ENCODE results near the gene SLIT3.

The SLIT3 gene

DNA sequence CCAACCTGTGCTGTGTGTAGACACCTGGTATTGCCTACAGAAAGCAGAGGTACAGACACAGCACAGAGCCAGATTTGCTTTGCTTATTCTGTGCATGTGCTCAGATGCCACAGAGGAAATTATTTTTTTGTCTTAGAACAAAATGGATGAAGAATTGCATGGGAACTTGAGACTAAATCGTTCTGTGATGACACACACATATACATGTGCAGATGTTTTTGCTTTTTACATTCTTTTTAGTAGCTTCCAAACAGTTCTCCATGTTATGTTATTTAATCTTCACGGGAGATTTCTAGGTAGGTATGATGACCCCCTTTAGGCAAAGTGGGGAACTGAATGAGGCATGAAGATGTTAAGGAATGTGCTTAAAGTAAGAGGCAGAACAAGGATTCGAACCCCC is 500.2 kb downstream of the SLIT3 start:
- Mint-ChIP-seq H3K27me3 (ENCODE audit: low read depth) (no peaks in the 10 kb centered on the region), H3K4me3 (no peak overlapping the region), H3K36me3 (ENCODE audit: low read depth) (no peaks in the 10 kb centered on the region), H3K9me3 (no peaks in the 10 kb centered on the region), H3K4me1 (ENCODE audit: low read depth) (peaks cover 39% of the 10 kb centered on the region), H3K27ac (no peak overlapping the region)
- no peak for DNase-seq (ENCODE audit: low spot score)

DNA sequence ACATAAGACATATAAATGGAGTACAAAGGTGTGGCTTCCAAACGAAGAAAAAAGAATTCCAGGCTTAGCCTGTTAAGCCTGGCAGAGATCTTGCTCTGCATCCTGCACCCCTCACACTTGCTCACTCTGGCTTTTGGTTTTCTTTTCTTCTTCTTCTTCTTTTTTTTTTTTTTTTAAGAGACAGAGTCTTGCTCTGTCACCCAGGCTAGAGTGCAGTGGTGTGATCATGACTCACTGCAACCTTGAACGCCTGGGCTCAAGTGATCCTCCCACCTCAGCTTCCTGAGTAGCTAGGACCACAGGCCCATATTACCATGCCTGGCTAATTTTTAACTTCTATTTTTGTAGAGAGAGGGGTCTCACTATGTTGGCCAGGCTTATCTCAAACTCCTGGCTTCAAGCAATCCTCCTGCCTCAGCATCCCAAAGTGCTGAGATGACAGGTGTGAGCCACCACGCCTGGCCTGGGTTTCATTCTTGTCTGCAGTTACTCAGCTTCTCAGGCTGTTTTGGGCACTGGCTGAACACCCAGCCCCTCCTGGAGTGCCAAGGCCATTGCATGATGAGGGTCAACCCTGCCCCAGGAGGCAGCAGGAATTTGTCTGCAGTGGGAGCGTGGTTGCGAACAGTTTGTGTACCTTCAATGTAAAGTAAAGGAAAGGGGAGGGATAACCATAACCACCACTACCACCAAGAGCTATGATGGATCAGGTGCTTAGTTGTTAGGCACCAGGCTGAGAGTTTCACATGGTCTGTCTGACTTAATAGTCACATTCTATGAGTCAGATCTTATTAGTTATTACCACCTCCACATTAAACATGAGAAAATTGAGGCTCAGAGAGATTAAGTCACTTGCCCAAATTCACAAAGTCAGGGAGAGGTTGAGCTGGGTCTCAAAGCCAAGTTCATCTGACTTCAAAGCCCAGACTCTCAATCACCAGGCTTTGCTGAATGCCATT is 502.6 kb downstream of the SLIT3 start:
- H3K4me3 Mint-ChIP-seq: no peak overlapping the region
- no peaks in the 10 kb centered on the region for H3K9me3 Mint-ChIP-seq
- no peaks in the 10 kb centered on the region for H3K27me3 Mint-ChIP-seq (ENCODE audit: low read depth)
- H3K4me1 Mint-ChIP-seq (ENCODE audit: low read depth): peaks cover 56% of the 10 kb centered on the region
- peak; percentile 41 for DNase-seq (ENCODE audit: low spot score)
- H3K36me3 Mint-ChIP-seq (ENCODE audit: low read depth): no peaks in the 10 kb centered on the region
- peak overlapping the region; percentile 76 for H3K27ac Mint-ChIP-seq

DNA sequence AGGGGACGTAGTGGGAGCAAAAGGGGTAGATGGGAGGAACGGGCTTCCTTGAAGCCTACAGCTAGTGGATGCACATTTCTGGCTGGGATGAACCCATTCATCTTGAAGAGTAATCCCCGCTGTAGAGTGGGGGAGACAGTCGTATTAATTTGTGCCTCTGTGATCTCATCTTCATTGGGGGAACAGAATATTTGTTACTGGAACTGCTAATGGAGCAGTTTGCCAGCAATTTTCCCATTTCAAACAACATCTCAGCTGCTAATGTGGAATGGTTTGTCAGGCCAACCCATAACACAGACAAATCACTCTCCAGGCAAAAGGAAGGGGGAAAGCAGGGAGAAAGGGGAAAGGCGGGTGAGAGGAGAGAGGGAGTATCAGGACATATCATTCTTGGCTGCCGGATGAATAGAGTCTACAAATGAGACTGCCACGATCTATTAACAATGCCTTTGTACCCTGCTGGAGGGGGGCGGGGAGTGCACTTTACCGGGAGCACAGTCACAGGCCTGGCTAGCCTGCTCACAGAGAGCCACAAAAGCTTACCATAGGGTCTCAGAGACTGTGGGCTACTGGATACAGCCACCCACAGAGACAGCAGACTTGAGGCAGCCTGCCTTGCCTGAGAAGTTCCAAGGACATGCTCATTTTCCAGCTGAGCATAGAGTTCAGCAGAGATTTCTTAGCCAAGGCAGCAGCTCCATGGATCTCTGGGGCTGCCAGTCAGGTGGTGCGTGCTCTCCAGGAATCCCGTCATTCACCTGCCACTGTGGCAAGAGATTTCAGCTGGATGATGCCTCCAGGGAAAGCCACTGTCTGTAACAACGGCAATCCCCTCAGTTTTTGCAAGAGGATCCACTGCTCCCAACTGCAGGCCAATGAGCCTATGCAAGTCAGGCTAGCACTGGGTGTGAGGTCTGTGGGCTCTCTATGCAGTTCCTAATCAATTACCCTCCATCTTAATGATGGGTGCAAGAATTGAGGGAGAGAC is 504.1 kb downstream of the SLIT3 start:
- no peaks in the 10 kb centered on the region for H3K9me3 Mint-ChIP-seq
- H3K36me3 Mint-ChIP-seq (ENCODE audit: low read depth): no peaks in the 10 kb centered on the region
- no peak overlapping the region for H3K4me3 Mint-ChIP-seq
- DNase-seq (ENCODE audit: low spot score): no peak
- peak overlapping the region; percentile 34 for H3K27ac Mint-ChIP-seq
- peaks cover 54% of the 10 kb centered on the region for H3K4me1 Mint-ChIP-seq (ENCODE audit: low read depth)
- no peaks in the 10 kb centered on the region for H3K27me3 Mint-ChIP-seq (ENCODE audit: low read depth)

DNA sequence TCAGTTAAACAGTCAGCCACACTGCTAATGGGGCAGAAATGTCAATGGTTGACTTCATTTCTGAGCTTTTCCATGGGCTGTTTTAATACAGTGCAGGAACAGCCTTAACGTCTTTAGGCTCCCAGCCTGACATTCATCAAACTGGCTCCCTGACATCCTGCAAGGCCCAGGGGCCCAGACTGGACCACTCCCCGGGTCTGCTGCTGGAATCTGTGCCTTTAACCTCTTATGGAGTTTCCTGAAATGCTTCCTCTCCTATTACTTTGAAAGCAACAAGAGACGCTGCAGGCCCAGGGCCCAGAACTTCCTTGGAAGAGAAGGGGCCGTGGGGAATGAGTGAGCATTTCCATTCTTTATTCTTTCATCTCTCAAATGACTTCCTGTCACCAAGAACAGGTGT is 504.9 kb downstream of the SLIT3 start:
- Mint-ChIP-seq H3K27me3 (ENCODE audit: low read depth) (no peaks in the 10 kb centered on the region), H3K36me3 (ENCODE audit: low read depth) (no peaks in the 10 kb centered on the region), H3K4me3 (no peak overlapping the region), H3K4me1 (ENCODE audit: low read depth) (peaks cover 48% of the 10 kb centered on the region), H3K9me3 (no peaks in the 10 kb centered on the region), H3K27ac (no peak overlapping the region)
- no peak for DNase-seq (ENCODE audit: low spot score)

DNA sequence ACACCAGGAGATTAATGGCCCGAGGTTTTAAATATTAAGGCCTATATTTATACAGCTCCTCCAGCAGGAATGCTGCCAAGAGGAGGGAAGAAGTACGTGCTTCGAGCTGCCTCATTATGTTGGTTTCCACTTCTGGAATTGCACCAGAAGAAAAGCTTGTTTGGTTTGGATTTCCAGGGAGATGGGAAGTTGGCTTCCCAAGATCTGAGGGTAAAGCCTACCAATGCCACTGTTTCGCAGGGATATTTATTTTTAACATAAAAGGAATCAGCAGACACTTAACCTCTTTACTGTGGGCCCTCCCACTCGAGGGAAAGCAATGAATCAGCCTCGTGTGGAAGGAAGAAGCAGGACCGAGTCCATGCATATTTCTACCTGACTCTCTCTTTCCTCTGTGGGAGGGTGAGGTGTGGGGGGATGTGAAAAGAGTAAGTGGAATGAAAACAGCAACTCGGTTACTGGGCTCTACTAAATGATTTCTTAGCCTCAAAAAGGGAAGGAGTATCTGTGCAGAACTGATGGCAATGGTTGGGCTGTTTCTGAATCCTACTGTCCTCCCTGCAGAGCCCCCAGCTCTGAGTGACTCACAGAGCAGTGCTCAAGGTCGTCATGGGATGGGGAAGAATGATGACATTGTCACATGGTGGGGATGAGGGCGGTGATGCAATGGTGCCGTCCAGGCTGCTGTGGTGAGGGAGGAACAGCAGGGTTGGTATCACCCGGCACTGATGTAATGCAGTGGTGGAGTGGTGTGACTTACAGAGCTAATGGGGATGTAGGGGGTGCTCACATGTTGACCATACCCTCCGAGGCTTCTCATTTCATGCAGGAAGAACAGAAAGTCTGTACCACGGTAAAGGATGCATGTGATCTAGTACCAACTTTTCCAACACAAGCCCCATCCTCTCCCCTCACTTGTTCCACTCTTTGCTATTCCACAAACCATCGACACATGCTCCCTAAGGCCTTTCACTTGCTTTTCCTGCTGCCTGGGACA is 506.8 kb downstream of the SLIT3 start:
- H3K9me3 Mint-ChIP-seq: no peaks in the 10 kb centered on the region
- peak overlapping the region; percentile 55 for H3K27ac Mint-ChIP-seq
- H3K27me3 Mint-ChIP-seq (ENCODE audit: low read depth): no peaks in the 10 kb centered on the region
- DNase-seq (ENCODE audit: low spot score): peak; percentile 73
- no peaks in the 10 kb centered on the region for H3K36me3 Mint-ChIP-seq (ENCODE audit: low read depth)
- H3K4me1 Mint-ChIP-seq (ENCODE audit: low read depth): peaks cover 43% of the 10 kb centered on the region
- no peak overlapping the region for H3K4me3 Mint-ChIP-seq

DNA sequence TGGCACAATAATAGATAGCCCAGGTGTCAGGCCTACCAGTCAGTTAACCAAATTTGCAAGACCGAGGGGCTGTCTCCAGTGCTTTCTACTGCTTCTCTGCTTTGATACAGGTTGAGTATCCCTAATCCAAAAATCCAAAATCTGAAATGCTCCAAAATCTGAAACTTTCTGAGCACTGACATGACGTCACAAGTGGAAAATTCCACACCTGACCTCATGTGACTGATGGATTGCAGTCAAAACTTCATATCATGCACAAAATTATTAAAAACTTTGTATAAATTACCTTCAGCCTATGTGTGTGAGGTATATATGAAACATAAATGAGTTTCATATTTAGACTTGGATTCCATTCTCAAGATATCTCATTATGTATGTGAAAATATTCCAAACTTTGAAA is 508.3 kb downstream of the SLIT3 start:
- Mint-ChIP-seq H3K4me3 (no peak overlapping the region), H3K9me3 (no peaks in the 10 kb centered on the region), H3K4me1 (ENCODE audit: low read depth) (peaks cover 33% of the 10 kb centered on the region), H3K27me3 (ENCODE audit: low read depth) (no peaks in the 10 kb centered on the region), H3K27ac (no peak overlapping the region), H3K36me3 (ENCODE audit: low read depth) (no peaks in the 10 kb centered on the region)
- DNase-seq (ENCODE audit: low spot score): no peak

DNA sequence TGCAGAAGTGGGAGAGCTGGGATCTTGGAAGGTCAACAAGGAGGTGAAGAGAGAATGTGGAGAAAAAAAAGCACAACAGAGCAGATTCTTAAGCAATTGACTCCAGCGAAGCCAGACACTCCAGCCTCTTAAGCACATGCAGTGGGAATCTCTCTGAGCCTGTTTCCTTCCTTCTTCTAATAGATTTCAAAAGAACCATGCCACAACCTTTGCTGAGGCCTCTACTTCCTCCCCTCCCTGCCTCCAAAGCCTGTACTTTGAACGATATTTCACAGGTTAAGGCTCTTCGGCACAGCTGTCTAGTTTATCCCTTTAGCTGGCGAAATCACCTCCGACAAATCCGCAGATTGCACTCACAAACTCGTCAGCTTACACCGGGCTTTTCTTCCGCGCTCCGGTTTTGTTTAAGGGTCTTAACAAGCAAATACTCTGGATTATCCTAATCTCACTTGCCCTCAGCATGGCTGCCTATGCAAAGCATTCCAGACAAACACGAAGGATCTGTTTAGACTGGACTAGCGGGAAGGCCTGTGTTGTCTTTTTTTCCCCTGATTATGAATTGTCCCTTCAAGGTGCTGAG is 510.2 kb downstream of the SLIT3 start:
- H3K4me3 Mint-ChIP-seq: no peak overlapping the region
- no peak for DNase-seq (ENCODE audit: low spot score)
- no peaks in the 10 kb centered on the region for H3K27me3 Mint-ChIP-seq (ENCODE audit: low read depth)
- no peaks in the 10 kb centered on the region for H3K36me3 Mint-ChIP-seq (ENCODE audit: low read depth)
- H3K9me3 Mint-ChIP-seq: no peaks in the 10 kb centered on the region
- no peak overlapping the region for H3K27ac Mint-ChIP-seq
- peaks cover 29% of the 10 kb centered on the region for H3K4me1 Mint-ChIP-seq (ENCODE audit: low read depth)

DNA sequence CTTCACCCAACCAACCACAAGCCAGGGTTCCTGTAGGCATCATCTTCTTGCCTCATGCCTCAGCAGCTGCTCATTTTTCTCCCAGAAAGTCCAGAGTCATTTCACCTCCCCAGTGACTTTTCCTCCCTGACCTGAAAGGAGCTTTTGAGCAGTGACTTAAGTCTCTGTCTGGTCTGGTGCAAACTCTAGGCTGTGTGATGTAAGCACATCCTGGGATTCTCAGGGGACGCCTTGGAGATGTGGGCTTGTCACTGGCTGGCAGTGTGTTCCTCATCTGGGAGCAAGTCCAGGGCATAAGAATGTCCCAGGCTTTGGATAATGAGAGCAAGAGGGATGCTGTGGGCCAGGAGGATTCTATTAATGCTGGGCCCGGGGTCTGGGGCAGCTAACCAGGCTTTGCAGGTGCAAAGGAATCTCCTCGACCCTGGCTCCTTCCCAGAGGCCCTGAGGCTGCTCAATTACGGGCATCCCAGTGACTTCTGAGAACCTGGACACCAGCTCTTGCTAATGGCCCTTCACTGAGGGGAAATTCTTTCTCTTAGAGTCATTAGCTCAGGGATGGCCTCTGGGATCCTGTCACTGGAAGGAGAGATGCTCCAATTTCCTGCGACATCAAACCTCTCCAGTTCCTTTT is 510.8 kb downstream of the SLIT3 start:
- H3K27me3 Mint-ChIP-seq (ENCODE audit: low read depth): no peaks in the 10 kb centered on the region
- no peak overlapping the region for H3K27ac Mint-ChIP-seq
- no peak overlapping the region for H3K4me3 Mint-ChIP-seq
- no peak for DNase-seq (ENCODE audit: low spot score)
- H3K4me1 Mint-ChIP-seq (ENCODE audit: low read depth): peaks cover 29% of the 10 kb centered on the region
- H3K36me3 Mint-ChIP-seq (ENCODE audit: low read depth): no peaks in the 10 kb centered on the region
- no peaks in the 10 kb centered on the region for H3K9me3 Mint-ChIP-seq

DNA sequence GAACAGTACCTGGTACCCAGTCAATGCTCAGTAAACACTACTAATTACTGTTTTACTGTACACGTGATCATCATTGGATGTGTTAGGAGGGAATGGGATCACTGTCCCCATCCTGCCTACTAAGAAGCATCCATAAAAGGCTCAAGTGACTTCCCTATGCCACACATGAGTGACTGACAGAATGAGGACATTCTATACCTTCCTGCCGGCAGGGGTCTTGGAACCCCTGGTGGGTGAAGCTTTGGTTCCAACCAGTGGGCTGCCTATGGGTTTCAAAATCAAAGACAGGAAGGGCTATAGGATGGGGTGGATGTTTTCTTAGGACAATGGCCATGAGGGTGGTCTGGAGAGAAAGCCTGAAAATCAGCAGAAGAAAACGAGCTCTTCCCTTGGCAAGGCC is 512.2 kb downstream of the SLIT3 start:
- Mint-ChIP-seq H3K9me3 (no peaks in the 10 kb centered on the region), H3K4me3 (no peak overlapping the region), H3K36me3 (ENCODE audit: low read depth) (no peaks in the 10 kb centered on the region), H3K27ac (no peak overlapping the region), H3K4me1 (ENCODE audit: low read depth) (peaks cover 21% of the 10 kb centered on the region), H3K27me3 (ENCODE audit: low read depth) (no peaks in the 10 kb centered on the region)
- no peak for DNase-seq (ENCODE audit: low spot score)

DNA sequence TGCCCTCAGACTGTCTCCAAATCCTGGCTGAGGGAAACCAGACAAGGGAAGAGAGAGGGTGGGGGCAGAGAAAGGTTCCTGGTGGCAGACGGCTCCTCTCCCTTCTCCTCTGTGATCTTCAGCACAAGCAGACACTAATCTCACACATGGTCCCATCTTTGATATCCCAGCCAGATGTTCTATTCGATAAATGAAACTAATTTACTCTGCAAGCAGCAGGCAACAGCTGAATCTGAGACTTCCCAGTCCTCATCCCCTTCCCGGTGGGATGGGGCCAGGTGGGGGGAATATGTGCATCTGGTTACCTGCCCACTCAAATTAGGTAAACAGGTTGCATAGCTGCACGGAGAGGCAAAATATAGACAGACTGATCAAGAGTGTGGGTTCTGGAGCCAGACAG is 512.8 kb downstream of the SLIT3 start:
- no peaks in the 10 kb centered on the region for H3K36me3 Mint-ChIP-seq (ENCODE audit: low read depth)
- H3K4me1 Mint-ChIP-seq (ENCODE audit: low read depth): peaks cover 14% of the 10 kb centered on the region
- DNase-seq (ENCODE audit: low spot score): no peak
- H3K9me3 Mint-ChIP-seq: no peaks in the 10 kb centered on the region
- H3K27ac Mint-ChIP-seq: no peak overlapping the region
- H3K27me3 Mint-ChIP-seq (ENCODE audit: low read depth): no peaks in the 10 kb centered on the region
- H3K4me3 Mint-ChIP-seq: no peak overlapping the region

DNA sequence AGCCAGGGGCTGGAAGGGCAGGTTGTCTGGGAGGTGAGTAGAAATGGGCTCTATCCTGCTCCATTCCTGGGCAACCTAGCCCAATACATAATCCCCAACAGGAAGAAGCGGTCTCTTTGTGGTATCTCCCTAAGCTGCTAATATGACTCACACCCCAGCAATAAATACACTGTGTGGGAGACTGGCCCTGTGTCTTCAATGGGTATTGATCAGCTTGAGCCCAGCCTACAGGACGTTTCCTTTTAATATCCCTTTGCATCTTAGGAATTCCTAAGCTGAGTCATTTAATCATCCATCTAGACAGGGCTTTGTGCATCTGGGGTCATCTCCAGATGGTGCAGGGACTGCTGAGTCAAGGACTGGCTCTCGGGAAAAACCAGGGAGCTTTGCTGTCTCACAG is 514.8 kb downstream of the SLIT3 start:
- H3K4me3 Mint-ChIP-seq: no peak overlapping the region
- H3K27ac Mint-ChIP-seq: no peak overlapping the region
- no peaks in the 10 kb centered on the region for H3K36me3 Mint-ChIP-seq (ENCODE audit: low read depth)
- peaks cover 9% of the 10 kb centered on the region for H3K4me1 Mint-ChIP-seq (ENCODE audit: low read depth)
- H3K27me3 Mint-ChIP-seq (ENCODE audit: low read depth): no peaks in the 10 kb centered on the region
- DNase-seq (ENCODE audit: low spot score): no peak
- no peaks in the 10 kb centered on the region for H3K9me3 Mint-ChIP-seq

DNA sequence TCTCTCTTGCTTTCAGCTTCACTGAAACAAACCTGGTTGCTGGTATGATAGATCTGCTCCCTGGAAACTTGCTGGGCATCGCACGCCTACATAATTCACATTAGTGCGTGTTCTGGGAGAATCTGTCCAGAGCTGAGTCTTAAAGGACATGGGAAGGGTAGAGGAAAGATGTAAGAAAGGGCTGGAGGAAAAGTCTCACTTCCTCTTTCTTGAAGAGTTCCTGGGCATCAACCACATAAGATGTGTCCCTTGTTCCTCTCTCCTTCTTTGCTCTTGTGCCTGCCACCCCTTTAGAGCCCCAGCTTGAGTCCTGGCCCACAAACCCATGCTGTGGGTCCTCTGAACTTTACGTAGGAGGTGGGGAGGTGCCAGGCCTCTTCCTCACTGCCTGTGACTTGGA is 516.5 kb downstream of the SLIT3 start:
- DNase-seq (ENCODE audit: low spot score): no peak
- H3K4me1 Mint-ChIP-seq (ENCODE audit: low read depth): peaks cover 9% of the 10 kb centered on the region
- no peaks in the 10 kb centered on the region for H3K9me3 Mint-ChIP-seq
- H3K27me3 Mint-ChIP-seq (ENCODE audit: low read depth): no peaks in the 10 kb centered on the region
- H3K4me3 Mint-ChIP-seq: no peak overlapping the region
- no peaks in the 10 kb centered on the region for H3K36me3 Mint-ChIP-seq (ENCODE audit: low read depth)
- H3K27ac Mint-ChIP-seq: no peak overlapping the region

Data from T-helper 2 cell treated with Interferon-gamma antibody and Interleukin-4, amounts not matched to agents 5 μg/mL and 100 μg/mL, for 36 hours (primary cell).